Hypothalamus (tissue), 51 donors: ENCODE measurements around the gene ARL2.
A peak's percentile ranks its signal among the peaks of the same experiment; 100 is the strongest.
"Not testable (repeated sequence)": the region's sequence is repeated elsewhere in the genome, so short reads cannot be mapped to it uniquely, and the experiment has no call there.

Experiments used
- DNase-seq, 51 donors: peaks; one replicate each; lab custom pipeline; 2025; lab: John Stamatoyannopoulos, UW

The ARL2 gene

DNA sequence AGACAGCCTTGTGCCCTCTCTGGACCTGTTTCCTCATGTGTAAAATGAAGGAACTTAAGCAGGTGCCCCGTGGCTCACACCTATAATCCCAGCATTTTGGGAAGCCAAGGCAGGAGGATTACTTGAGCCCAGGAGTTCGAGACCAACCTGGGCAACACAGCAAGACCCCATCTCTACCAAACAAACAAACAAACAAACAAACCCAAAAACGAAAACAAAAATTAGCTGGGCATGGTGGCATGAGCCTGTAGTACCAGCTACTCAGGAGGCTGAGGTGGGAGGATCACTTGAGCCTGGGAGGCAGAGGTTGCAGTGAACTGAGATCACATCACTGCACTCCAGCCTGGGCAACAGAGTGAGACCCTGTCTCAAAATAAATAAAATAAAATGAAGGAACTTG, 10.0 kb upstream of the ARL2 start:
- not testable (repeated sequence) for DNase-seq

DNA sequence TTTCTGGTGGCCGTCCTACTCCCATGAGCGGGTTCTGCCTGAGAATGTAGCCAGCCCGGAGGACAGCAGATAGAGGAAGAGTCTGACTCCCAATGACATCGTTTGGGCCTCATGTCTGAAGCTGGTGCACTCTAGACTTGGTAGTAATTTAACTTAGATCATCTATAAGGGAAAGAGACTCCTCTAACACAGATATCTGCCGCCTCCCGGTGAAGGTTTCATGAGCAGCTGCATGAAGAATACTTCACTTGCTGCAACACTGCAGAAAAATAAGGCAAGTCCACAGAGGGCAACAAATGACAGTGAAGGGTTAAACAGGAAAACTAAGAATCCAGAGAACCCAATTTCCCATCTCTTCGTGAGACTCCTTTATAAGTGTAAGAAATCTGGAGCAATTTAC, 5.9 kb upstream of the ARL2 start:
- DNase-seq, result peak in 1 of 51 donors; percentile 3

DNA sequence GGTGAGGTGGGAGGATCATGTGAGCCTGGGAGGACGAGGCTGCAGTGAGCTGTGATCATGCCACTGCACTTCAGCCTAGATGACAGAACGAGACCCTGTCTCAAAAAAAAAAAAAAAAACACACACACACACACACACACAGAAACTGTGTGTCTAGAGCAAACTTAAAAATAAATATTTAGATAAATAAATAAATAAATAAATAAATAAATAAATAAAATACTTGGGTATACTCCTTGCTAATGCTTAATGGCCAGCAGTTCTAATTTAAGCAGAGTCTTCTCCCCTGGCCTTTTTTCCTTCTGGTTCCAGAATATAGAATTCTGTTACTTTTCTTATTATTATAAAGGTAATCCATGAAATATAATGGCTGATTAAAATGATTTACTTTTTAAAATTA, 5.1 kb upstream of the ARL2 start:
- DNase-seq, result no peak

DNA sequence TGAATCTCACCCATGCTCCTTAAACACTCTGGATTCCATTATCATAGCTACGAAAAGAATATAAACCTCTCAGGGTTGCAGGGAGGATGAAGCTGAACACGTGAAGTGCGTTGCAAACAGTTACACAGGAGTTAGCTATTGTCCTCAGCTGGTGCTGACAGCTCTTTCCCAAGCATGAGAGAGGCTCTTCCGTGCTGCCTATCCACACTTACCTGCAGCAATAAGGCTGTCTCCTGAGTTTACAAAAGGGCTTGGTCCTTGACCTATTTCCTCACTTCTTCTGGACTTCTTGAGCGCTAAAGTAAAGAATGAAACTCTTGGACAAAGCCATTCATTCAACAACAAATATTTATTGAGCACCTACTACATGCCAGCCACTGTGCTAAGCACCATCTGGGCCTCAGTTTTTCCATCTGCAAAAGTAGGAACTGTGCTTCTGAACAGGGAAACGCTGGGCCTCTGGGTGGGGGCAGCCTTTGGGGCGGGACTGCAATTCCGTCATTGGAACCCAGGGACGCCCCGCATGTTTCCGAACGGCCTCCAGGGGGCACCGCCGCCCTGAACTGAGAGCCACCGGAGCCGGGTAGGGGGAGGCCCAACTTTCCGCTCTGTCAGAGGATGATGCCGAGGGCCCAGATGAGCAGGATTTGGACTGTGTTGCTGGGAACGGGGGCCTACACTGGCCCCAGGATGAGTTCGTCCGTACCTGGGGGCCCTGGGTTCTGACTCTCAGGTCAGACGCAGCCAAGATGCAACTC, 651 bp upstream of the ARL2 start:
- DNase-seq, result peak in 48 of 51 donors; percentile 56 to 95 (median 80)

DNA sequence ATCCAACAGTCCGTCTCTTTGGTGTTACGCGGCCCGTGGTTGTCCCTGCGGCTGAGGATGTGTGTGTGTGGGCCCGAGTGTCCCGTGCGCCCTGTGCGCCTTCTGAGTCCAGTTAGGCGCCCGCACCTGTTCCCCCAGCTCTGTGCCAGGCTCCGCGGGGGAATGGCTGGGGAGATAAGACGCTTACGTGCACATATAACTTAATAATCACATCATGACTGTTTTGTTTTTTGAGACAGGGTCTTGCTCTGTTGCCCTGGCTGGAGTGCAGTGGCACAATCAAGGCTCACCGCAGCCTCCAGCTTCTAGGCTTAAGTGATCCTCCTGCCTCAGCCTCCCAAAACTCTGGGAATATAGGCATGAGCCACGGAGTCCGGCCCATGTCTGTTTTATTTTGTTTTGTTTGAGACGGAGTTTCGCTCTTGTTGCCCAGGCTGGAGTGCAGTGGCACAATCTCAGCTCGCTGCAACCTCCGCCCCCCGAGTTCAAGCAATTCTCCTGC, 817 bp downstream of the ARL2 start:
- peak in 4 of 51 donors; percentile 13 to 47 (median 28) for DNase-seq

DNA sequence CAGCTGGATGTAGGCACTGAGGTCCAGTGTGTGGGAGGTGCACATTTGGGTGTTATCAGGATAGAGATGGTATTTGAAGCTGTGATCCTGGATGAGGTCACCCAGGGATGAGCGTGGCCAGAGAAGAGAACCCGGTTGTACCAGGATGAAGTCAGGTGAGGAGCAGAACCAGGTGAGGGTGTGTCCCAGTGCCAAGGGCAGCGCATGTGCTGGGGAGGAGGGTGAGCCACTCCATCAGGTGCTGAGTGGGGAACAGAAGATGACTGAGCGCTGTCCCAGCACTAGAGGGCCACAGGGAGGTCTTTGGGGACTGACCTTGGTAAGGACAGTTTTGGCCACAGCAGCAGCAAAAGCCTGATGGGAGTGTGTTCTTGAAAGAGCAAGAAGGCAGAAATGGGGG, 2.7 kb downstream of the ARL2 start:
- no peak for DNase-seq

DNA sequence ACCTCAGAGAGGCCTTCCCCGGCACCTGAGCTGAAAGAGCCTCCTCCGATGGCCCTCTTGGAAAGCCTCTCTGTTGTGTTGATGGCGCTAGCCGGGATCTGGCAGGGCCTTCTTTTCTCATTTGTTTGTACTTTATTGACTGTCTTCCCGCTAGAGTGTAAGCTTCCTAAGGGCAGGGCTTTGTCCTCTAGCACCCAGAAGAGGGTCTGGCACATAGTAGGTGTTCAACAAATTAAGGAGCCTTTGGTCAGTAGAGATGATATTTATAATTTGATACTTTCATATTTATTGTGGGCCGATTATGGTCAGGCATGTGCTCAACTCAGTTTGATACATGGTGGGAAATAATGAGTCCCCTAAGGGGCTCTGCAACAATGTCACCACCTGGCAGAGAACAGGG, 4.0 kb downstream of the ARL2 start:
- no peak for DNase-seq

DNA sequence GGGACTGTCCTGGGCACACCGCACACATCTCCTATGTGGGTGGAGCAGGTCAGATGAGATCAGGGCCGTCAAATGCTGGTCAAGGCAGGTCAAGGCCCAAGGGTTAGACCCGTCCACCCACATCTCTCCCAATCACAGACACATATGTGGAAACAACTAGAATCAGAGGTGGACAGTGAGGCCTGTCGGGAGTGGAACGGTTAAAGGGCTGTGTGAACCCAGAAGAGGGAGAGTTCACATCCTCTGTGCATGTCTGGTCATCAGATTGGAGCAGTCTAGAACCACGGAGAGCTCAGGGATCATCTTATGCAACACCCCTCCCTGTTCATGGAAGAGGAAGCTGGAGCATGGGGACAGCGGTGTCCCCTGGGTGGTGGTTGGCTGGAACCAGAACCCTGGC, 5.9 kb downstream of the ARL2 start:
- DNase-seq, result no peak

DNA sequence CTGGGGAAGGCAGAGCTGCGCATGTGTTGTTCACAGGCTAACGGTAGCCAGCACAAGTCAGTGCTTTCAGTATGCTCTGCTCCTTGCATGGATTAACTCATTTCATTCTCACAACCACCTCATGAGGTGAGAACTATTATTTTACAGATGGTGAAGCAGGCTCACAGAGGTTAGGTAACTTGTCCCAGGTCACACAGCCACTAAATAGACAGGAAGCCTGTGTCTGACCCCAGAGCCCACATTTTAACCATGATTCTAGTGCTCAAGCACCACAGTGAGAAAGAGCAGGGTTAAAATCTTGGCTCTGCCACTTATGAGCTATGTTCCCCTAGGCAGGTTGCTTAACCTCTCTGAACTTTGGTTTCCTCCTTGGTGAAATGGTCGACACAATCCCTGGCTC, 7.0 kb downstream of the ARL2 start:
- no peak for DNase-seq

DNA sequence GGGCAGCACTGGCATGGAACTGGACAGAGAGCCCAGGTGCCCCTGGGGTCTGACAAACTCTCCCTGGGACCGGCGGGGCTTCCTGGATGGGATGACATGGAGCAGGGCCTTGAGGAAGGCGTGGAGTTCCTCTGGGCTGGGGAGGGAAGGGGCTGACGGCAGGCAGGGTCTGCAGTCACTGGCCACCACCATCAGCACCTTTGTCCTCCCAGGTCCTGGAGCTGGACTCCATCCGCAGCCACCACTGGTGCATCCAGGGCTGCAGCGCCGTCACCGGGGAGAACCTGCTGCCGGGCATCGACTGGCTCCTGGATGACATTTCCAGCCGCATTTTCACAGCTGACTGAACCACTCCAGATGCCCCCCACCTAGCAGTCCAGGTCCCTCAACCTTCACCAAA, 7.5 kb downstream of the ARL2 start:
- DNase-seq, result no peak

DNA sequence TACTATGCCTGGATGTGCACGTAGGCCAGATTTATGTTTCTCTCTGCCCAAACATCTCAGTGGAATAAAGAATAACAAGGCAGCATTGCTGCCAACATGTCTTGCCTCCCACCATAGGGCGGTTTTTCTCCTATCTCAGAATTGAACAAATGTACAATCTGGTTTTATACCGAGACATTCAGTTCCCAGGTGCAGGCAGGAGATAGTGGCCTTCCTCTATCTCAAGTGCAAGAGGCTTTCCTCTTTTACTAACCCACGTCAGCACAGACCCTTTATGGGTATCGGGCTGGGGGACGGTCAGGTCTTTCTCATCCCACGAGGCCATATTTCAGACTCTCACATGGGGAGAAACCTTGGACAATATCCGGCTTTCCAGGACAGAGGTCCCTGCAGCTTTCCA, 9.5 kb downstream of the ARL2 start:
- not testable (repeated sequence) for DNase-seq

DNA sequence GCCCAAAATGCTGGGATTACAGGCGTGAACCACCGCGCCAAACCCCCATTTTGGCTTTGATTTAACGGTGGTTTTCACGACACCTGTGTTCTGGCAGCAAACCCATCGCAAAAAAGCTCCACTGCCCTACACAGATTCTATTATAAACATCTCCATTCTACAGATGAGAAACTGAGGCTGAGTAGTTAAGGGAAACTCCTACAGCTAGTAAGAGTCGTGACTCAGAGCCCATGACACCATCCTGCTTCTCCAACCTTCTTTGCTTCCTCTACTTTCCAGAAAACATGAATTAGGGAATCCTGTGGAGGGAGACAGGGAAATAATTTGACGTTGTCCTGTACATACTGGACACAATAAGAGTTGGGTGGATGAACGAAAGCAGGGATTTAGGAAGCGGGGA, 12.8 kb downstream of the ARL2 start:
- DNase-seq, result no peak

DNA sequence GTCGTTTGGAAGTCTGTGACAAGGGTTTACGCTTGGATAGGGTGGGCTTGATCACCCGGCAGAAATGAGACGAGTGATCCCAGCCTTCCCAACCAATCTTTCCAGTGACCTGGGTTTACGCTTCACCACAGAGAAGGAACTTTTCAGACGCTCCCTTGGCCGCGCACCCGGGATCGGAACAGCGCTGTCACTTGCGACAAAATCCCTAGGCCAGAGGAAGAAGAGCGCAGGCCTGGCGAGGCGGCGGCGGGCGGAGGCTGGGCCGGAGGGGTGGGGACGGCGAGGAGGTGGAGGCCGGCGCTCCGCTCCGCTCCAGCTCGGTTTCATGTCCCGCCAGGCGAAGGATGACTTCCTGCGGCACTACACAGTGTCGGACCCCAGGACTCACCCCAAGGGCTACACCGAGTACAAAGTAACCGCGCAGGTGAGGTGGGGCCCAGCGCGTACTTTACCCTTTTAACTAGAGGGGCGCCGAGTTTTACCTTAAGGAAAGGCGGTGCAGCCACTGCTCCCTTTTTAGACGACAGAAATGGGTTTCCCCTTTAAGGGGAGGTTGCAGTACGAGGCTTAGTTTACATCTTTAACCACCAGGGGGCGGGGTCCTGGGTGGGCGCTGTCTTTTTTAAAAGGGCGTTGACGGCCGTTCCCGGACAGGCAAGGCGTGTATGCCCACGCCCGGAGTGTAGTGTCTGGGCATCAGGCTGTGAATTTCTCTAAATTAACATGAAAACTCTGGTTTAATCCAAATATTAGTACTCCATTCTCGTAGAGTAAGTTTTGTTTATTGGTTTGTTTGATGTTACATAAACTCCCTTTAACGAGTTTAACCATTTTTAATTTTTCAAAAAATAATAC, 13.5 kb downstream of the ARL2 start, which contains the start of gene SNX15:
Gene SNX15, plus strand, starts transcription at position 227 of the 855 bp plus-strand sequence. Its CDS starts 99 bp downstream, at position 326.
- peak; percentile 57 to 98 (median 90) for DNase-seq

DNA sequence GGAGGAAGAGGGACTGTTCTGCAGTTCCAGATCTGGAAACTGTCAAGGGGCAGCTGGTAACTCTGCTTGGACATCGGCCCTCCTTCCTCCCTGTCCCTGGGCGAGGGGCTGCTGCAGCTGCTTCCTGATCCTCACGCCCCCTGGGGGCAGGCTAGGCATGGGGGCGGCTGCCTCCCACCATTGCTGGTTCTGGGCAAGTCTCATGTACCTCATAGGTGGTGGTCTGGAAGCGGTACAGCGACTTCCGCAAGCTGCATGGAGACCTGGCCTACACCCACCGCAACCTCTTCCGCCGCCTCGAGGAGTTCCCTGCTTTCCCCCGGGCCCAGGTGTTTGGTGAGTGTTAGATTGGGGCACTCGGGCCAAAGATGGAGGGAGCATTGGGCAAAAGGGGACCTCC, 18.3 kb downstream of the ARL2 start:
- DNase-seq, result no peak

DNA sequence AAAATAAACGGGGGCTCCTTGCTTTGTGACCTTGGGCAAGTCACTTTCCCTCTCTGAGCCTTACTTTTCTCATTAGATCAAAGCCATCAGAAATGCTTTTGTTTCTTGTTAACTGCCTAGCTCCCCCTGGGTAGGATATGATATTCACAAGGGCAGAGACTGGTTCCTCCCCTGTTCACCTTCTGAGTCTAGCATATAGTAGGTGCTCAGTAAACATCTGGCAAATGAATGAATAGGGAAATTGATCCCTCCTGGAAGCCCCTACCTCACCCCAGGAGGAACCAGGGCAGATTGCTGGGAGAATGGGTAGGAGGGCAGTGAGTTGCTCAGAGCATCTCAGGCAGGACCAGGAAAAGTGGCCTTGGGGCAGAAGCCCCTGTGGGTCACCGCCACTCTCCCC, 20.5 kb downstream of the ARL2 start:
- DNase-seq, result no peak

DNA sequence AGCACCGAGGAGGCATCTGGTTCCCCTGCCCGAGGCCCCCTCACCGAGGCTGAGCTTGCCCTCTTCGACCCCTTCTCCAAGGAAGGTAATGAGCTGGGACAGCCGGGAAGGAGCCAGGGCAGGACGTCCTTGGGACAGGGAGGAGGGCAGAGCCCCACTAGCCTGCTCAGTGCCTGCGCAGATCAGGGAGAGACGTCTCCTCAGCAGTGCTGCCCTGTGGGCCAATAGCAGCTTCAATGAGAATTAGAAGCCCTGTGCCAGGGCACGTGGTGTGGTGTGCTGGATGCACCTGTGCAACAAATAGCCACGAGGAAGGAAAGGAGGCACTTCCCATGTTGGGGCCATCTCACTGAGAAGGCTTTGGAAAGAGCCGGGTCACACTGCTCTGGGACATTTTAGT, 21.6 kb downstream of the ARL2 start:
- no peak for DNase-seq

DNA sequence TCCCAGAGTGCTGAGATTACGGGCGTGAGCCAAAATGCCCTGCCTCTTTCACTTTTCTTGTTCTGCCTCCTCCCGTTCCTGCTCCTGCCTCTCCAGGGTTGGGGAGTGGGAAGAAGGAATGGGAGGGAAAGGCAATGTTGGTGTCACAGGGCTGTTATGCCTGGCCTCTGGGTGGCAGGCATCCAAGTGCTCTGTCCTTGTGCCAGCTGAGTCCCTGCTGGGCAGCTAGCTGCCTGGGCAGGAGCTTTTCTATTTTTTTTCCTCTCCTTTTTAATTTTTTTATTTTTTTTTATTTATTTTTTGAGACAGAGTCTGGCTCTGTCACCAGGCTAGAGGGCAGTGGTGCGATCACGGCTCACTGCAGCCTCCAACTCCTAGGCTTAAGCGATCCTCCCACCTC, 23.0 kb downstream of the ARL2 start:
- DNase-seq, result peak in 42 of 51 donors; percentile 1 to 82 (median 48)

DNA sequence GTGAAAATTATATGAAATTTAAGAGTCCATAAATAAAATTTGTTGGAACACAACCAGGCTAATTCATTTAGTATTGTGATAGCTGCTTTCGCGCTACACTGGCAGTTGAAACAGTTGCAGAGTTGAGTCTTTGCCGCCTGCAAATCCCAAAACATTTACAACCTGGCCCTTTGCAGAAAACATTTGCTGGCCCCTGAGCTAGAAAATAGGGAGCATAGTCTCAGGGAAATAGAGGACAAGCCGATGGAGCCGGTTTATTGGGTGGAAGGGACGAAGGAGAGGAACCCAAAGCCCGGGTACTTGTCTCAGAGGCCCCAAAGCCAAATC, 26.5 kb downstream of the ARL2 start:
- DNase-seq, result no peak

DNA sequence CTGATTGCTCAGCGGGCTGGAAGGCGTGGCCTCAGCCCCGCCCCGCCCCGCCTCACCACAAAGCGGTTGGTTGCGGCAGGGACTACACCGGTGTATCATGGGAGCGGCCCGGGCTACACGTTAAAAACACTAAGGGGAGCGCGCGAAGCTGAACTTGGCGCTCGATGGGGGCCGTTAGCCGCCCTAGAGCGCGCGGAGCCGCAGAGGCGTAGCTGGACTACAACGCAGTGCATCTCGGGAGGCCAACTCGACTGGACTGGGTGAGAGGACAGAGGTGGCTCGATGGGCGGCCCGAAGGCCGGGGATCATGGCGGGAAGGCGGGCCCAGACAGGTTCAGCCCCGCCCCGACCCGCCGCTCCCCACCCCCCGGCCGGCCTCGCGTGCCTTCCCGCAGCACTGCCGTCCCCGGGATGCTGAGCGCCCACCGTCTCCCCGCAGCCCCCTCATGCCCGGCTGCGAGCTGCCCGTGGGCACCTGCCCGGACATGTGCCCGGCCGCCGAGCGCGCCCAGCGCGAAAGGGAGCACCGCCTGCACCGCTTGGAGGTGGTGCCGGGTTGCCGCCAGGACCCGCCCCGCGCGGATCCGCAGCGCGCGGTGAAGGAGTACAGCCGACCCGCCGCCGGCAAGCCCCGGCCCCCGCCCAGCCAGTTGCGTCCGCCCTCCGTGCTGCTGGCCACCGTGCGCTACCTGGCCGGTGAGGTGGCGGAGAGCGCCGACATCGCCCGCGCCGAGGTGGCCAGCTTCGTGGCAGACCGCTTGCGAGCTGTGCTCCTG, 27.1 kb downstream of the ARL2 start, which contains the start of gene SAC3D1:
Gene SAC3D1, plus strand, starts transcription at position 364 of the 776 bp plus-strand sequence. Its CDS starts 83 bp downstream, at position 447.
- peak; percentile 46 to 99 (median 83) for DNase-seq

DNA sequence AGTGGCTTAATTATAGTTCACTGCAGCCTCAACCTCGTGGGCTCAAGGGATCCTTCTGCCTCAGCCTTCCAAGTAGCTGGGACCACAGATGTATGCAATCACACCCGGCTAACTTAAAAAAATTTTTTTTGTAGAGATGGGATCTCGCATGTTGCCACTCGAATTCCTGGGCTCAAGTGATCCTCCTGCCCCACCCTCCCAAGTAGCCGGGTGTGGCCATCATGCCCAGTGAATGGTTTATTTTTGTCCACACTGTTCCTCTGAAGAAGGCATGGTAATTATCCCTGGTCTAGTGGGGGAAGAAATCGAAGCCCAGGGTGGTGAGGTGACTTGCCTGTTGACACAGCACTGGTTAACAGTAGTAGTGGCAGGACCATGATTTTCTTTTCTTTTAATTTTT, 28.9 kb downstream of the ARL2 start:
- no peak for DNase-seq
